CMK (cell line): Measurements from ENCODE around the gene TRAFD1.

Source experiments
- DNase-seq: peaks from one replicate; pipeline ENCODE4 v3.0.0-alpha.2; 2010; ENCODE audit warnings: low read depth

TRAFD1 gene

GRCh38 chr12:112115259-112116045, 9.9 kb upstream of the TRAFD1 start:
- DNase-seq = no peak

GRCh38 chr12:112116232-112117060, 8.9 kb upstream of the TRAFD1 start:
- peak; percentile 69 for DNase-seq

- no peak for DNase-seq
Measured at GRCh38 chr12:112117685-112118084, 7.7 kb upstream of the TRAFD1 start.

- no peak for DNase-seq
Measured at GRCh38 chr12:112121780-112122565, 3.4 kb upstream of the TRAFD1 start.

GRCh38 chr12:112122823-112123690, 2.3 kb upstream of the TRAFD1 start:
- DNase-seq = no peak

- no peak for DNase-seq
Measured at GRCh38 chr12:112124918-112125249, 476 bp upstream of the TRAFD1 start.

GRCh38 chr12:112126000-112126438, 659 bp downstream of the TRAFD1 start:
- DNase-seq = no peak

GRCh38 chr12:112126911-112127310, 1.6 kb downstream of the TRAFD1 start:
- DNase-seq = no peak

GRCh38 chr12:112130441-112130998, 5.2 kb downstream of the TRAFD1 start:
- DNase-seq = no peak

GRCh38 chr12:112131686-112132085, 6.3 kb downstream of the TRAFD1 start:
- DNase-seq = no peak

- DNase-seq = no peak
Measured at GRCh38 chr12:112133418-112133817, 8.1 kb downstream of the TRAFD1 start.

GRCh38 chr12:112134731-112135130, 9.4 kb downstream of the TRAFD1 start:
- DNase-seq = no peak

- DNase-seq = no peak
Measured at GRCh38 chr12:112140728-112141127, 15.4 kb downstream of the TRAFD1 start.

GRCh38 chr12:112146123-112146522, 20.8 kb downstream of the TRAFD1 start:
- DNase-seq = no peak

GRCh38 chr12:112148031-112148513, 22.7 kb downstream of the TRAFD1 start:
- DNase-seq = no peak

GRCh38 chr12:112149596-112149995, 24.2 kb downstream of the TRAFD1 start:
- DNase-seq = no peak

- DNase-seq = no peak
Measured at GRCh38 chr12:112151766-112152541, 26.6 kb downstream of the TRAFD1 start.

GRCh38 chr12:112153181-112153892, 28.0 kb downstream of the TRAFD1 start:
- DNase-seq = no peak

GRCh38 chr12:112153893-112154219, 28.5 kb downstream of the TRAFD1 start:
- DNase-seq = no peak
